GM19452 (cell line): ENCODE measurements around the gene NEDD4.
"Not testable (repeated sequence)": the region's sequence is repeated elsewhere in the genome, so short reads cannot be mapped to it uniquely, and the experiment has no call there.

Experiments used
- ATAC-seq: cut with Tn5 transposase; IDR thresholded peaks from one replicate; pipeline ENCODE4 v1.9.1; 2021; ENCODE audit not compliant: unreplicated experiment

Gene NEDD4

DNA sequence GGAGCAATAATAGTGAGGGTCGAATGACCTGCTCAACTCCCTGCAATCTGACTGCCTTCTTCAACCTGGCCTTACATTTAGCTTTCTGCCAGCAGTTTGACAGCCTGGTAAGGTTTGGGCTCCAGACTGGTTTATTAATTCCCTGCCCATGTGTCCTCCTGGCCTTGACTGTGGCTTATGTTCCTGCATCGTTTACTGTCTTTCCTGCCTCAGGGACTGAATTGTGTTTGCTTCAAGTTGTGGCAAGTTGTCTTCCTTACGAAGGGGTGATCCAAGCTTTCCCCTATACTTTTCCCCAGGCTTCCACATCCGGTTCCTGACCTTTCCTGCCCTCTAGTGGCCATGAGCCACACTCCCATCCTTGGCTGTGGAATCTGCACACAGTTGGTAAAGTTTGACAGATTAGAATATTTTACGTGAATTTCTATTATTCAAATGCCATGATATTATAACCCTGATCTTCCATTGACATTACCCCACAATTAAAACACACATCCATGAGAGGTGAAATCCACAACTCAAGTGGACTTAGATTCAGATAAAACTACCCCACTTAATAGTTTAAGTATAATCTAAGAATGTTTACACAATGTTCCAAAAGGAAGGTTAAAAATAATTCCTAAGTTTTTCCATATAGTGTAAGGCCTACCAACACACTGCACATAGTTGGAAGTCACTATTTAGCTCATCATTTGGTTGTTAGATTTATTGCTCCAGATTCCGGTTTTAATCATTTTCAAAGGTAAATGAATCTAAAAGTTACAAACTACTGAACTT is 95.7 kb downstream of the NEDD4 start:
- no peak for ATAC-seq

- ATAC-seq = no peak
Measured at GRCh38 chr15:55894399-55894965, 98.9 kb downstream of the NEDD4 start.

GRCh38 chr15:55893852-55894251 is 99.6 kb downstream of the NEDD4 start:
- ATAC-seq = no peak

- ATAC-seq = no peak
Measured at GRCh38 chr15:55891196-55891595, 102.2 kb downstream of the NEDD4 start.

- no peak for ATAC-seq
Measured at GRCh38 chr15:55884223-55884622, 109.2 kb downstream of the NEDD4 start.

DNA sequence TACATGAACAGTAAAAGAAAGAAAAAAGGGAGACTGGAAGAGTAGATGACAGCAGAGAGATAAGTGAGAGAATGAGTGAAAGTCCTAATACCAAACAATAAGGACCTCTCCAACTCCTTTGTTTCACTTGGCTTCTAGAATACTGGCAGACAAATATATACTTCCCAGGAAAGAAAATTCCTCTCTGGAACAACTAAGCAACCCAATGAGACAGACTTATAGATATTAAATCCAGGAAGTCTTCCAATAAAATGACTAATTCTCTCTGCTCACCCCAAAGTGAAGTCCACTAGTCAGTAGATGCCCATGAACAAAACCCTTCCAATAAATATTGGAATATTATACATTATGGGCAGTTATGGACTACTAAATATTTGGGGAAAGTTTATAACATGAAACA is 114.2 kb downstream of the NEDD4 start:
- no peak for ATAC-seq

DNA sequence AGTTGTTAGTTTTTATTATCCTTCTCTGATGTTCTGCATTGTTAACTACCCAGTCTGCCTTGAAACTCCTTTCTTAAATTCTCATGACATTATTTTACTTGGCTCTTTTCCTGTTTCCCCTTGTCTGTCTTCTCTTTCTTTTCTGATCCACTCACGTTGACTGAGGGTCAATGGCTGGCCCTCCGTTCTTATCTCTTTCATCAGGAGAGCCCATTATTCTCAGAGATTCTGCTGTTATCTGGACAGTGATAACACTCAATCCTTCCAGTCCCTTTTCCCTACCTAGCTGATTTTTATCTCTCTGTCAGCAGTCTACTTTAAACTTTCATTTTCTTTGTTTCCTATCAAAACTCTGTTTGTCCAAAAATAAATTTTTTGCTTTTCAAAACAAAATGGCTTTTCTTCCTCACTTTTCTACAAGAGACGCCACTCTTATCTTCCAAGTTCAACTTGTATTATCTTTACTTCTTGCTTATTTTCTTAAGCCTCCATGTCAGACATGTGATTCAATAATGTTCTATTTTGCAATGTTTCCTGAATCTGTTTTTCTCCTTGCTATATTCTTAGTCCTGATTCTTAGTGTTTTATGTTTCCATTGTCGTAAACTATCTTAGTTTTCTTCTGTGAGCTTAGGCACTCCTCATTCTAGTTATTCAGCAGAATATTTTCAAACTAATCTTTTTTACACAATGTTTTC is 120.2 kb downstream of the NEDD4 start:
- ATAC-seq = no peak

- no peak for ATAC-seq
Measured at GRCh38 chr15:55872471-55872870, 120.9 kb downstream of the NEDD4 start.

DNA sequence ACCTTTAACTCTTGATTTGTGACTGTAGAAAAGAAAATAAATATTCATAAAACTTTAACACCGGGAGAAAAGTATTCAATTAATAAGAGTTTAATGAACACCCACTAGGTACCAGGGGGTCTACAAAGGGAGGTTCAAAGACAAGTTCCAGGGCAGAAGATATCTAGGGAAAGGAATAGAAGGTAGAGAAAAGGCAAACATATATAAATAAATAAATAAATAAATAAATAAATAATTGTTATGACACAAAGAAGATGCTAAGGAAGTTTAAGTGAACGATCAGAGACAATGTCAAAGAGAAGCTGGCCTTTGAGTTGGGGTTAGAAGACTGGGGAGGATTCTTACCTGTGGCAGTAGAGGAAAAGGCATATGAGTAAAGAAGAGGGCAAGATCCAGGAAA is 123.8 kb downstream of the NEDD4 start:
- ATAC-seq = no peak

DNA sequence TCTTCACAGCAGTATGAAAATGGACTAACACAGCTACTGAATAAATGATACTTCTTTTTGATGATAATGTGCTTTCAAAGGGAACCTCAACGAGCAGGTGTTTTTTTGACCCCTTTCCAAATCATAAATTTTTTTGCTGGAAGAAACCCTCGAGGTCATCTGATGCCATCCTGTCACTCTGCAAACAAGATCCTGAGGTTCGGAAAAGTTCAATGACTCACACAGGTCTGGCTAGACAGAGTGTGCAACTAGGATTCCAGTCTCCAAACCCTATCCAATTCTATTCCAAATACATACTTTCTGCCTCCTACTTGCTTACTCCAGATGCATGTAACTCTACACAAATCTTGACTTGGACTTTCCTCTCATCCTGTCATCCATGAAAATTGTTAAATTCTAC is 124.7 kb downstream of the NEDD4 start:
- ATAC-seq = no peak

- not testable (repeated sequence) for ATAC-seq
Measured at GRCh38 chr15:55868291-55868690, 125.1 kb downstream of the NEDD4 start.

- no peak for ATAC-seq
Measured at GRCh38 chr15:55863911-55864310, 129.5 kb downstream of the NEDD4 start.

GRCh38 chr15:55861115-55861514 is 132.3 kb downstream of the NEDD4 start:
- no peak for ATAC-seq

GRCh38 chr15:55860468-55860867 is 132.9 kb downstream of the NEDD4 start:
- no peak for ATAC-seq

DNA sequence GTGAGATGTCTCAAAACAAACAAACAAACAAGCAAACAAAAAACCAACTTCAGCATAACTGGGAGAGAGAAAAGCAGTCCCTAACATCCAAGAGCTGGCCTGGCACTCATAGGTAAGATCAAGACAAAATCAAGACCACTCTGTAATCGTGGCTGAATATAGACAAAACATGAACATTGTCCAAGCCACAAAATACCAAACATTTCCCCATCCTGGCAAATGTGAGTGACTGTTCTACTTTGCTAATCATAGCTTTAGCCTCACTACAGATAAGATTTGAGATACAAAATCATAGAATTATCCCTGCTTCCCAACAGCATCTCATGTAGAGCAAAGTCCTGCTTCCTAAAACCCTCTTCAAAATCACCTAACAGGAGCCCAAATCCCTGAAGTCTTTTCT is 133.7 kb downstream of the NEDD4 start:
- ATAC-seq = no peak

DNA sequence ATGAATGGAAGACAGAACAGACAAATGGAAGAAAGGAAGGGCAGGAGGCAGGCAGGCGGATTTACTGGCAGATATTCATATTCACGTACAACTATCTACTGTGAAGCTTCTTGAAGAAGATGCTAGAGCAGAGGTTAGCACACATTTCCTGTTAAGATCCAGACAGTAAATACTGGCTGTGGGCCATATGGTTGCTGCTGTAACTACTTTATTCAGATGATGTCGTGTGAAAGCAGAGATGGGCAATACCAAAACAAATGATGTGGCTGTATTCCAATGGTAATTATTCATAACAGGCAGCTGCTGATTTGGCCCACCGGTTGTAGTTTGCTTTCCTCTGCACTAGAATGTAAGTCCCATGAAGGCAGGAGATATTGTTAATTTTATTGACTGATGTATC is 134.8 kb downstream of the NEDD4 start:
- no peak for ATAC-seq

GRCh38 chr15:55856506-55857164 is 136.8 kb downstream of the NEDD4 start:
- ATAC-seq = no peak

DNA sequence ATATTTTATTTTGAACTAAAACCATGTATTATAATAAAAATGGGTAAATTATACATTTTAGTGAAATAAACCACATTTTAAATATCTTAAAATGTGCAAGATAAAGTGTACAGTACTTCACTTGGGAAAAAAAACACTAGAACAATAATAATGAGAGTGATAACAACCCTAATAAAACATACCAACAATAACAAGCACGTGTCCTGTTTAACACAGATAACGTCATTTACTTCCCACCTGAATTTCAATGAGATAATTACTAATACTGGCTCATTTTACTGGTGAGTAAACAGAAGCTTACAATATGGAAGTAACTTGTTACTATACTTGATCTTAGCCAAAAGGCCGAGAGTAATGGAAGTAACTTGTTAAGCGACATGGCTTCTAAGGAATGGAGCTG is 140.3 kb downstream of the NEDD4 start:
- no peak for ATAC-seq

DNA sequence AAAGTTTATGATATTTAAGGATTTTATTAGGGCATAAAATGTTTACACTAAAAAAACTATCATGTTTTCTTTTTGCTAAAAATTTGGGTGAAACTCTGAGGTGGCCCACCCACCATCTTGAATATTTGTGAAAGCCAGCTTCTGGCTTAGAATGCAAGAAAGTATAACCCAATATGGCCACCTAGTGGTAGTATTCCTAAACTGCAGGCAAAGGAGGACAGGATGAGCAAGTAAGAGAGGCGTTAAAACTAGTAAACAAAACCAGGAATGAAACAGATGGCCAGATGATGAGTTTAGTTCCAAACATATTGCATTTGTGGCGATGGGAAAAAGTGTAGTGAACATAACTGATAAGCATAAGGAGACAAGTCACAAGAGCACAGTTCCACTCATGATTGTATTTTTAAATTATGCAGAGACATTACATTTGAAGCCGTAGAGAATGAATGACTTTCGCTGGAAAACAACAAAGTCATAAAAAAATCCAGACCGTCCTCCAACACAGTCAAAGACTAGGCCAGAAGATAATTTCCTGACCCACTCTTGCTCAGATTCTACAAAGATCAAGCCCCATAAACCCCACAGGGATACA is 147.2 kb downstream of the NEDD4 start:
- ATAC-seq = no peak

DNA sequence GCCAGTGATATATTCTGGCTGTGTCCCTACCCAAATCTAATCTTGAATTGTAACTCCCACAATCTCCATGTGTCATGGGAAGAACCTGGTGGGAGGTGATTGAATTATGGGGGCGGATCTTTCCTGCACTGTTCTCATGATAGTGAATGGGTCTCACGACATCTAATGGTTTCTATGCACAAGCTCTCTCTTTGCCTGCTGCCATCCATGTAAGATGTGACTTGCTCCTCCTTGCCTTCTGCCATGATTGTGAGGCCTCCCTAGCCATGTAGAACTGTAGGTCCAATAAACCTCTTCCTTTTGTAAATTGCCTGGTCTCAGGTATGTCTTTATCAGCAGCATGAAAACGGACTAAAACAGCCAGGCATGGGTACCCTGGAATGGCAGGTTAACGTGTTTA is 150.5 kb downstream of the NEDD4 start:
- ATAC-seq = not testable (repeated sequence)

GRCh38 chr15:55835866-55836265 is 157.5 kb downstream of the NEDD4 start:
- ATAC-seq = no peak
